NCI-H1092 (cell line): ENCODE data around the gene SPAG6.
"Not testable (repeated sequence)": the region's sequence is repeated elsewhere in the genome, so short reads cannot be mapped to it uniquely, and the experiment has no call there.

Experiments used
- DNase-seq: peaks from one replicate; lab custom pipeline; 2025; lab: John Stamatoyannopoulos, UW

The SPAG6 gene

GRCh38 chr10:22341190-22341925 is 3.9 kb upstream of the SPAG6 start:
- no peak for DNase-seq

GRCh38 chr10:22341926-22342196 is 3.4 kb upstream of the SPAG6 start:
- no peak for DNase-seq

GRCh38 chr10:22342421-22342820 is 2.9 kb upstream of the SPAG6 start:
- no peak for DNase-seq

DNA sequence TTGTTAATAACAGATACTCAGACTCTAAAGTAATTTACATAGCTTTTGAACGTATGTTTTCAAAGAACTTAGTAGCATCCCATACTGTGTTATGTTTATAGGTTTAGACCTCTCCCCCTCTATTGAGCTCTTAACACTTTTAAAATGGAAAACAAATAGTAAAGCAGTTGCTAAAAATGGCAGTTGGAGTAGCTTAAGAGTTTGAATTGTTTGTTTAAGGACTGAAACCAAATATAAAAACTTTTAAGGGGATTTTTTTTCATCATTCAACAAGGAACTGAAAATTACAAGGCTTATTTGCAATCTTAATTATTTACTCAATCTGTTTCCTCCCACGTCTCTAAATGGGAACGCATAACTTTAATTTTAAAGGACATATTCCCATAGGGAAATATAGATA is 1.6 kb upstream of the SPAG6 start:
- no peak for DNase-seq

DNA sequence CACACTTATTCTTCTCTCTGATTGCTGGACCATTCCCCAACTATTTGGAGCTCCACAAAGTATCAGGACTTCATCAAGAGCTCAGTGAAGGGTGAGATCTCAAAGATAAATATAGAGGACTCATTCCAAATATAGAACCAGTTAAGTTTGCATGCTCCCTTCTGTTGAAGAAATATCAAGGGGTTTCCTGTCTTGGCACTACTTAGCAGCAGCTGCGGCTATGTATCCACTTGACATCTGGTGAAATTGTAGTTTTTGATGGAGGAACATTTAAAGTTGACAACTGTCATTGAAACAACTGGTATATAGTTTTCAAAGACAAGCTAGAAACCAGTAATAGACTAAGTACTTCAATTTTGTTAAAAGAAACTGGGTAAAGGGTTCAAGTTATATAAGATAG is 1.0 kb upstream of the SPAG6 start:
- no peak for DNase-seq

- no peak for DNase-seq
Measured at GRCh38 chr10:22344781-22345300, 455 bp upstream of the SPAG6 start.

DNA sequence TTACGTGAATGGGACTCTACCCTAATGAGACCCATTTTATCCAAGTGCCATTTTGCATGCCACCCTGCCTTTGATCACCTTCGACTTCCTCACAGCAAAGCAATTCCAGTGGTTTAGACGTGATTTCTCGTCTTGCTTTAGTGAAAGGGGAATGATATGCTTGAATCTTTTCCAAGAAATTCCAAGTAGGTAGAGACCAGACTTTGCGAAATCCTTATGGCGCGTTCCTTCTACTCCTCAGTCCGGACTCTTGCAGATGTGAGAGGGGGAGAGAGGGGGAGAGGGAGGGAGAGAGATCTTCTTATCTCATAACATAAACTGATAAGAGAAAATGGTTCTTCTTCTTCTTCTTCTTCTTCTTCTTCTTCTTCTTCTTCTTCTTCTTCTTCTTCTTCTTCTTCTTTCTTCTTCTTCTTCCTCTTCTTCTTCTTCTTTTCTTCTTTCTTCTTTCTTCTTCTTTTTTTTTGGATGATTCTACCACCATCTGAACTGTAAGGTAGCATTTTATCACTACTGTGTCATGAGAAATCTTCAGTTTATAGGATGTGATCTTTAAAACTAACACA is 883 bp downstream of the SPAG6 start:
- no peak for DNase-seq

GRCh38 chr10:22349755-22350154 is 4.5 kb downstream of the SPAG6 start:
- no peak for DNase-seq

GRCh38 chr10:22351131-22351703 is 5.9 kb downstream of the SPAG6 start:
- no peak for DNase-seq

DNA sequence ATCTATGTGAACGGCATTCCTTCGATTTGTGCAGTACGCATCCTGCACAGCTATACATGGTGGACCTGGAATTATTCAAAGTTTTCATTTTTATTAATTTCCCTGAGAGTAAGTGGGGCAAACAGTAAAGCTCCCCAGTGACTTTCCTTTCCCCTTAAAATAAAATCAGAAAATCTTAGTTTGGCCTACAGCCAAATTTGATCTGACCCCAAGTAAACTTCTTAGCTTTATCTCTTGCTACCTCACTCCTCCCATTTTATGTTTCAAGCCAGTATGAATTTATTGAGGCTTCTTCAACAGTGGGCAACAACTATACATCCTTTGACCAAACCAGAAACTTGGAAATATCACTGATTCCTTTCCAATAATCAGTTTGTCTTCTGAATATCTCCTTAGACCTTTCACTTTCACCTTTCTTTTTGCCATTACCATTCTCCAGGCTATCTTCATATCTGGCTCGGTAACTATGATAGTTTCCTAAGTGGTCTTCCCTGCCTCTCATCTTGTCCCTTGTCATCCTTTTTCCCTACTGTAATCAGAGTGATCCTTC is 11.1 kb downstream of the SPAG6 start:
- no peak for DNase-seq

DNA sequence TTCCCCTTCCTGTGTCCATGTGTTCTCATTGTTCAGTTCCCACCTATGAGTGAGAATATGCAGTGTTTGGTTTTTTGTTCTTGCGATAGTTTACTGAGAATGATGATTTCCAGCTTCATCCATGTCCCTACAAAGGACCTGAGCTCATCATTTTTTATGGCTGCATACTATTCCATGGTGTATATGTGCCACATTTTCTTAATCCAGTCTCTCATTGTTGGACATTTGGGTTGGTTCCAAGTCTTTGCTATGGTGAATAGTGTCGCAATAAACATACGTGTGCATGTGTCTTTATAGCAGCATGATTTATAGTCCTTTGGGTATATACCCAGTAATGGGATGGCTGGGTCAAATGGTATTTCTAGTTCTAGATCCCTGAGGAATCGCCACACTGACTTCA is 12.5 kb downstream of the SPAG6 start:
- not testable (repeated sequence) for DNase-seq

- DNase-seq: no peak
Measured at GRCh38 chr10:22363305-22363704, 18.0 kb downstream of the SPAG6 start.

DNA sequence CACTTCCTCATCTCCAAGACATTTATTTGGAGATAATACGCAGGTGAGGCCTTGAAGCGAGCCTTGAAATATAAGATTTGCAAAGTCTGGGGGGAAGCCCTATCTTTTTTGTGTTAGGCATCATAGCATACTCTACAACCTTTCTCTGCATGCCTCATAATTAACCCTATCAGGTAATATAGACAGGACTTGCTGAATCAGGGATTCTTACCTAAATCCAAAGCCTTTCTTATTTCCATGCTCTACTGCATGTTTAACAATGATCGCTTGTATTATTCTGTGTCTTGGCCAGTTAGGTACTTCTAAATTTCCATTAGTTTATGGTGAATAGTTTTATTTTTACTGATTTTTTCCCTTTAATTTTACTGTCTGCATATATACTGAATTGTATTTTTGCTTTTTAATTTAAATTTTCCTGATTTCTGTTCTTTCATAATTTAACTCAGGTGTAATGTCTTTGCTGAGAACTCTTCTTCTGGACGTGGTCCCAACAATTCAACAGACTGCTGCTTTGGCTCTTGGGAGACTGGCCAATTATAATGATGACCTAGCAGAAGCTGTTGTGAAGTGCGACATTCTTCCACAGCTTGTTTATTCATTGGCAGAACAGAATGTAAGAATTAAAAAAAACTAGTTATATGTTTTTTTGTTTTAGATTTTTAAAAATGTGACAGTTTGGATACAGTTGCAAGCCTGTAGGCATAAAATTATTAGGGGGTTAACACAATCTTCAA is 19.3 kb downstream of the SPAG6 start:
- DNase-seq: no peak

DNA sequence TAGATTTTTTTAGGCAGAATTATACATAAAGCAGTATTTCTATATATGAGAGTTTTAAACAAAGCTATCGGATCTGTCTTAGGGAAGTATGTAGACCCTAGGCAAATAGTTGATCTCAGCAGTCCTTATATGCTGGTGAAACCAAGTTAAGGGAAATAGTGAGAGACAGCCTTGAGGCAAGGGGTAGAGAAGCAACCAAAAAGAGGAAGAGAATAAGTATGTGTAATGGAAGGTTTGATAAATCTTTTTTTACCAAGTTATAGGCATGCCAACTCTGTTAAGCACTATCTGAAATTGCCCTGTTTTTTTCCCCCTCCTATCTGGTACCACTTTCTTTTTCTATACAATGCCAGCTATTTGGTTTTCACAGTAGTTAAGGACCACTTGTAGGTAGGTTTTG is 19.9 kb downstream of the SPAG6 start:
- no peak for DNase-seq

GRCh38 chr10:22365644-22366434 is 20.5 kb downstream of the SPAG6 start:
- no peak for DNase-seq

GRCh38 chr10:22366435-22366703 is 21.1 kb downstream of the SPAG6 start:
- DNase-seq: no peak

GRCh38 chr10:22366771-22367170 is 21.5 kb downstream of the SPAG6 start:
- DNase-seq: no peak

DNA sequence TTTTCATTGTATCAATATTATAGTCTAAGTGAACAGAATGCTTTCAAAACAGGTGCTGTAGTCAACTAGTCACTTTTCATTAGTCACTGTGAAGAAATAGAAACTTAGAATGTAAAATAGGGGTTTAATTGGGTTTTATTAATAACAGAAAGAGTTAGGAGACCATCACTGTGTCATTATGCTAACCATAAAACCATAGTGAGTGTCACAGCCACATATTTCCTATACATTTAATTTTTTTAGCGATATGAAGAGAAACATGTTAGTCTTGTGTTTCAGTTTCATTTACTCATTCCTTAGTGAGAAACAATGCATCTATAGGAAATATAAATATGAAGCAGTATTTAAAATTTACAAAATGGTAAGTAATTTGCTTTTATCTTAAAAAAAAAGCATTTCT is 22.2 kb downstream of the SPAG6 start:
- DNase-seq: no peak

DNA sequence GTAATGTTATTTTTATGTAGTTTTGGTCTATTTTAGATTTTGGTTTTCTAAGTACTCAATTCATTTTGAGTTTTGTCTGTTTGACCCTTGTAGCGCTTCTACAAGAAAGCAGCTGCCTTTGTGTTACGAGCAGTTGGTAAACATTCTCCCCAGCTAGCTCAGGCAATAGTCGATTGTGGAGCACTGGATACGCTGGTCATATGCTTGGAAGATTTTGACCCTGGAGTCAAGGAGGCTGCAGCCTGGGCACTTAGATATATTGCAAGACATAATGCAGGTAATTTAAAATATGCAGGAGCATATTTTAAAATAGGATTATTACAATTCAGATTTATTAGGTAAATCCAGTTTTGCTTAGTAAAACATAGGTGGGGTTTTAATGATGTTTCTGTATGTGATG is 23.1 kb downstream of the SPAG6 start:
- no peak for DNase-seq

GRCh38 chr10:22368981-22369380 is 23.7 kb downstream of the SPAG6 start:
- DNase-seq: no peak

- DNase-seq: no peak
Measured at GRCh38 chr10:22369434-22370072, 24.3 kb downstream of the SPAG6 start.

GRCh38 chr10:22370320-22370719 is 25.0 kb downstream of the SPAG6 start:
- DNase-seq: no peak
